Panc1 (cell line): ENCODE results near the gene ZFP90. TPM values are rescaled to one million over a fixed set of nuclear protein-coding genes. Genes with fewer than 3 reads are reported as not detected.
A peak's percentile ranks its signal among the peaks of the same experiment; 100 is the strongest.

Experiments used
- ATAC-seq: fragments of 200-7000 bp; cut with Tn5 transposase; 2 replicates; pipeline ENCODE4 v1.9.1; 2020; ENCODE audit warnings: mild to moderate bottlenecking, moderate library complexity
- BruUV-seq: library from RNA; stranded (reverse); fragments of 400-500 nt; replicated peaks from 2 replicates; lab custom pipeline; 2021; lab: Mats Ljungman, UMichigan
- CTCF ChIA-PET: fragments of 300-600 bp; sonication (Branson Sonifier 250); formaldehyde crosslinking; loops from one replicate; lab custom pipeline; 2022; ENCODE audit warnings: antibody characterized with exemption; lab: Charles Lee
- POLR2A ChIA-PET: fragments of 300-600 bp; sonication (Branson Sonifier 250); formaldehyde crosslinking; loops from one replicate; lab custom pipeline; 2022; ENCODE audit warnings: antibody characterized with exemption; lab: Charles Lee
- DNase-seq: peaks from one replicate; pipeline ENCODE4 v3.0.0-alpha.2; 2010; ENCODE audit warnings: low read depth, low spot score
- H3K27ac ChIP-seq: 2 replicates; pipeline ENCODE4 v1.5.1; 2011; ENCODE audit warnings: mild to moderate bottlenecking, low read length, inconsistent platforms
- H3K27me3 ChIP-seq: fragments of 200-500 bp; sonication (Bioruptor generic); 2 replicates; pipeline ENCODE4 v1.6.0; 2014; ENCODE audit warnings: low read length, inconsistent platforms; ENCODE audit not compliant: control insufficient read depth, insufficient read depth
- H3K36me3 ChIP-seq: fragments of 200-500 bp; sonication (Bioruptor generic); 2 replicates; pipeline ENCODE4 v1.5.1; 2014; ENCODE audit warnings: inconsistent platforms, mild to moderate bottlenecking, low read length, moderate library complexity; ENCODE audit not compliant: control insufficient read depth, insufficient read depth
- H3K4me1 ChIP-seq: 2 replicates; pipeline ENCODE4 v1.5.1; 2011; ENCODE audit warnings: inconsistent platforms, mild to moderate bottlenecking, low read length, moderate library complexity; ENCODE audit not compliant: control insufficient read depth, insufficient read depth
- H3K4me3 ChIP-seq, 2 experiments: 2 replicates each; pipeline ENCODE4 v1.5.1; 2011 to 2012; ENCODE audit warnings: low read depth in 2 of 2, low read length in 2 of 2, mild to moderate bottlenecking in 2 of 2, inconsistent platforms in 1 of 2, moderate library complexity in 1 of 2
- H3K9me3 ChIP-seq: fragments of 200-500 bp; sonication (Bioruptor generic); 2 replicates; pipeline ENCODE4 v1.5.1; 2014; ENCODE audit warnings: low read depth, mild to moderate bottlenecking, inconsistent platforms, low read length, moderate library complexity; ENCODE audit not compliant: control insufficient read depth, insufficient read depth
- CTCF ChIP-seq: fragments of 450-650 bp; IDR thresholded peaks from 2 replicates; pipeline ENCODE4 v1.5.1; 2017; ENCODE audit warnings: mild to moderate bottlenecking
- POLR2AphosphoS5 ChIP-seq: IDR thresholded peaks from 2 replicates; pipeline ENCODE4 v1.6.1; 2012; ENCODE audit warnings: mild to moderate bottlenecking, low read depth, low read length, moderate library complexity
- REST ChIP-seq, 2 experiments: IDR thresholded peaks; 2 replicates each; pipeline ENCODE4 v1.6.1; 2011 to 2012; ENCODE audit warnings: low read depth in 2 of 2, control low read depth in 1 of 2, low read length in 1 of 2, mild to moderate bottlenecking in 1 of 2, moderate library complexity in 1 of 2; ENCODE audit not compliant: insufficient read depth in 1 of 2
- SIN3A ChIP-seq: IDR thresholded peaks from 2 replicates; pipeline ENCODE4 v1.6.1; 2012; ENCODE audit warnings: low read depth, mild to moderate bottlenecking, low read length, moderate library complexity, borderline replicate concordance; ENCODE audit not compliant: insufficient read depth
- TCF7L2 ChIP-seq: IDR thresholded peaks from 2 replicates; pipeline ENCODE4 v1.6.1; 2011; ENCODE audit warnings: mild to moderate bottlenecking, low read depth, low read length, inconsistent platforms
- in situ Hi-C: cut with HindIII; loops from 2 replicates; pipeline ENCODE4 v1.10.0; 2016; ENCODE audit warnings: low sequenced_read_pairs, low pct_unique_long_range_greater_than_20kb
- intact Hi-C: fragments of 100-400 bp; cut with micrococcal nuclease; formaldehyde crosslinking; loops from one replicate; pipeline ENCODE4 v1.10.0; 2022; ENCODE audit not compliant: unreplicated experiment
- total RNA-seq: library from RNA; stranded (reverse); gene quantifications from one replicate; pipeline ENCODE4 v1.2.1, GENCODE V29; 2021; ENCODE audit not compliant: unreplicated experiment

Gene ZFP90
- total RNA-seq, 1 experiment from 2014 or later = 16.8 TPM

DNA sequence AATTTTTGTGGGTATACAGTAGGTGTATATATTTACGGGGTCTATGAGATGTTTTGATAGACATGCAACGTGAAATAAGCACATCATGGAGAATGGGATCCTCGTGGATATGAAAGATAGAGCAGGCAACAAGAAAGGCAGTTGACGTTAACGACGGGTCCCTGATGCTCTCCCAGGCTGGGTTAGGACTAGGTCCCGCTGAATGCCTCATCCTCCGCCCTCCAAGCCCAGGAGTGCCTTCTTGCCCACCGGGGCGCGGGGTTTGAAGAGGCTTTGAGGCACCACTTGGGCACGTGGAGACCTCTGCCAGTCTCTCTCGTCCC, 9.5 kb upstream of the ZFP90 start:
- DNase-seq = no peak
- no peak for TF ChIP-seq TCF7L2
- no peak for TF ChIP-seq REST (IDR thresholded peaks at IDR 0.05; ENCODE audit: insufficient read depth in 1 of 2, low read depth in 2 of 2, low read length in 1 of 2)
- TF ChIP-seq POLR2AphosphoS5 = no peak
- no peak for TF ChIP-seq CTCF
- TF ChIP-seq SIN3A = no peak
- in situ Hi-C loops = no loop called here

DNA sequence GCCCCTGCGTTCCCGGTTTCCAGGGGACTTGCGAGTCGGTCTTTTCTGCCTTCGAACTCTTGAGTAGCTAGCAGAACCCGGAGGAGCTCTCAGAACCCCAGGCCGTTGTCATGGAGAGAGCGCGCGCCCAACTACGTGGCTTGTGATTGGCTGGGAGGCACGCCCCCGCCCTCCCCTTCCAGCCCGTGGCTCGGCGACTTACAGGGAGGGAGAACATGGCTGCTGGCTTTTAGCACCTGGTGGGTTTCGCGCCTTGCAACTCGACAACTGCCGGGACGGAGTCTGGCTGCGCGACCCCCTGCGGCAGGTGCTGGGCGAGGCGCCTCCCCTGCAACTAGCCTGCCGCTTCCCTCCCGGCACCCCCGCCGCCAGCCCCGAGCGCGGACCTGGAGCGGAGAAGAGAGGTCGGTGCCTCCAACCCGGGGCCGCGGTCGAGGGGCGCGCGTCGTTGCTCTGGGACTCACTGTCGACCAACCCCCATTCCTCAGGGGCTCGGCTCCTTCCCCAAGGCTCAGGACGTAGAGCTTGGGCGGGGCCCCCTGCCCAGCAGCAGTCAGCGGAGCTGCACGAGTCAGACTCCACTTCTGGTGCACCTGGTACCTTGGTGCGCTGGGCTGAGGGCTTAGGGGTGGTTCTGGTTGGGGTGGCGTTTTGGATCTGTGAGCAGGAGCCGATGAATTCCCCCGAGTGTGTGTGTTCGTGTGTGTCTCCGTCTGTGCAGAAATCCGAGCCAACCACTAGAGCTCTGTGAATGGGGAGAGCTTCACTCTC, 9.0 kb upstream of the ZFP90 start:
- Histone ChIP-seq H3K4me3 (peak overlapping the region; percentile 73 to 74), H3K4me1 (no peaks in the 10 kb centered on the region; the same call in 1 of the 2 replicates), H3K27ac (peak overlapping the region; percentile 74), H3K36me3 (no peaks in the 10 kb centered on the region), H3K9me3 (no peaks in the 10 kb centered on the region), H3K27me3 (no peaks in the 10 kb centered on the region)
- ATAC-seq (peak; percentile 98), DNase-seq (peak; percentile 47)
- no TSS peak for BruUV-seq
- TF ChIP-seq SIN3A (0 out of 2 replicates have a peak, but pooled peaks have one; percentile 54), REST (IDR thresholded peaks at IDR 0.05; ENCODE audit: insufficient read depth in 1 of 2, low read depth in 2 of 2, low read length in 1 of 2) (no peak)
- ChIA-PET POLR2A (interaction anchor here (0.6 kb wide), 1 partner anchor 33 kb away, joined by 3 read pairs; no protein-coding TSS in a partner anchor), CTCF (interaction anchor here (0.6 to 2.3 kb wide), 5 partner anchors 9 to 461 kb away, joined by 3 to 10 read pairs (median 4); no protein-coding TSS in a partner anchor)
- intact Hi-C loops = loop anchor here (10.0 kb wide), 1 partner anchor 175 kb away; no protein-coding TSS in a partner anchor
- in situ Hi-C loops = no loop called here

More for the DNA sequence above, 9.5 kb upstream of the ZFP90 start:
- Histone ChIP-seq H3K36me3 (no peaks in the 10 kb centered on the region), H3K27me3 (no peaks in the 10 kb centered on the region), H3K4me3 (peak overlapping the region; percentile 73 to 74), H3K27ac (peak overlapping the region; percentile 63), H3K4me1 (no peaks in the 10 kb centered on the region; the same call in 1 of the 2 replicates), H3K9me3 (no peaks in the 10 kb centered on the region)
- ChIA-PET POLR2A (interaction anchor here (0.6 kb wide), 1 partner anchor 34 kb away, joined by 3 read pairs; no protein-coding TSS in a partner anchor), CTCF (interaction anchor here (0.6 to 2.3 kb wide), 4 partner anchors 9 to 369 kb away, joined by 3 to 10 read pairs (median 4); no protein-coding TSS in a partner anchor)
- intact Hi-C loops = loop anchor here (10.0 kb wide), 1 partner anchor 175 kb away; no protein-coding TSS in a partner anchor
- no TSS peak for BruUV-seq
- ATAC-seq = peak; percentile 68
